Stimulated activated CD4-positive, alpha-beta T cell treated with anti-CD3 and anti-CD28 coated beads, Interleukin-15, amount 100 ng/mL, for 48 hours (primary cell): Measurements from ENCODE around the gene TCN1.
"Not testable (repeated sequence)": the region's sequence is repeated elsewhere in the genome, so short reads cannot be mapped to it uniquely, and the experiment has no call there.

Source experiments
- DNase-seq, 2 donors: peaks; one replicate each; pipeline ENCODE4 v3.0.0-alpha.2; 2020; ENCODE audit warnings: low read depth in 2 of 2

The TCN1 gene

GRCh38 chr11:59857439-59858434 is 8.6 kb downstream of the TCN1 start:
- no peak for DNase-seq

GRCh38 chr11:59854871-59855270 is 11.4 kb downstream of the TCN1 start:
- DNase-seq: no peak

GRCh38 chr11:59851416-59851815 is 14.9 kb downstream of the TCN1 start:
- not testable (repeated sequence) for DNase-seq

GRCh38 chr11:59849551-59849950 is 16.7 kb downstream of the TCN1 start:
- DNase-seq: not testable (repeated sequence)

GRCh38 chr11:59849129-59849528 is 17.2 kb downstream of the TCN1 start:
- DNase-seq: no peak

GRCh38 chr11:59848439-59848838 is 17.8 kb downstream of the TCN1 start:
- DNase-seq: not testable (repeated sequence)

GRCh38 chr11:59847626-59848025 is 18.7 kb downstream of the TCN1 start:
- DNase-seq: no peak

GRCh38 chr11:59846556-59846955 is 19.7 kb downstream of the TCN1 start:
- DNase-seq: no peak

GRCh38 chr11:59845399-59845798 is 20.9 kb downstream of the TCN1 start, which contains the start of gene CBLIF:
TSS of gene CBLIF (minus strand) at chr11:59845499. CDS start at chr11:59845453, 46 bp downstream.
- no peak for DNase-seq

- no peak for DNase-seq
These were observed 24.0 kb downstream of the TCN1 start for GRCh38 chr11:59842316-59842715.

- DNase-seq: no peak
These were observed 24.8 kb downstream of the TCN1 start for GRCh38 chr11:59841514-59841913.

GRCh38 chr11:59839615-59840014 is 26.7 kb downstream of the TCN1 start:
- DNase-seq: no peak

GRCh38 chr11:59833602-59834001 is 32.7 kb downstream of the TCN1 start:
- DNase-seq: no peak

- no peak for DNase-seq
These were observed 36.9 kb downstream of the TCN1 start for GRCh38 chr11:59829358-59829757.

- DNase-seq: no peak
These were observed 43.2 kb downstream of the TCN1 start for GRCh38 chr11:59822989-59823566.

- DNase-seq: no peak
These were observed 47.7 kb downstream of the TCN1 start for GRCh38 chr11:59818572-59818971.

- DNase-seq: not testable (repeated sequence)
These were observed 49.9 kb downstream of the TCN1 start for GRCh38 chr11:59816434-59816833.

- DNase-seq: no peak
These were observed 50.5 kb downstream of the TCN1 start for GRCh38 chr11:59815754-59816153.

- no peak for DNase-seq
These were observed 52.3 kb downstream of the TCN1 start for GRCh38 chr11:59814021-59814420.

GRCh38 chr11:59813364-59813763 is 52.9 kb downstream of the TCN1 start:
- DNase-seq: no peak

GRCh38 chr11:59812220-59812619 is 54.1 kb downstream of the TCN1 start:
- no peak for DNase-seq

GRCh38 chr11:59810911-59811259 is 55.4 kb downstream of the TCN1 start:
- no peak for DNase-seq
